K562 (cell line): ENCODE data around the gene TNFAIP3. TPM values are rescaled to one million over a fixed set of nuclear protein-coding genes. Genes with fewer than 3 reads are reported as not detected.
A peak's percentile ranks its signal among the peaks of the same experiment; 100 is the strongest.

Source experiments
- BCOR ChIP-seq: fragments of 450-650 bp; IDR thresholded peaks from 2 replicates; pipeline ENCODE4 v1.6.1; 2016
- CBFA2T3 ChIP-seq: fragments of 450-650 bp; IDR thresholded peaks from 2 replicates; pipeline ENCODE4 v1.6.1; 2017
- CC2D1A ChIP-seq: fragments of 450-650 bp; IDR thresholded peaks from 2 replicates; pipeline ENCODE4 v1.6.1; 2017; ENCODE audit warnings: mild to moderate bottlenecking
- DMBX1 ChIP-seq: fragments of 250-450 bp; sonication (Bioruptor Pico); IDR thresholded peaks from 2 replicates; pipeline ENCODE4 v1.8.0; 2022; ENCODE audit warnings: inconsistent platforms, mild to moderate bottlenecking, moderate library complexity, borderline replicate concordance
- DPF2 ChIP-seq: fragments of 450-650 bp; IDR thresholded peaks from 2 replicates; pipeline ENCODE4 v1.6.1; 2016
- KAT2B ChIP-seq: IDR thresholded peaks from one replicate; pipeline ENCODE4 v1.6.1; 2012; ENCODE audit warnings: low read depth, mild to moderate bottlenecking, control low read depth, inconsistent platforms, low read length, moderate library complexity
- POLR2AphosphoS5 ChIP-seq: IDR thresholded peaks from 2 replicates; pipeline ENCODE4 v1.6.1; 2011; ENCODE audit warnings: mild to moderate bottlenecking, low read depth, low read length, moderate library complexity; ENCODE audit not compliant: control insufficient read depth, insufficient read depth
- RFX1 ChIP-seq: fragments of 450-650 bp; IDR thresholded peaks from 2 replicates; pipeline ENCODE4 v1.6.1; 2016; ENCODE audit warnings: mild to moderate bottlenecking, moderate library complexity
- SMARCA4 ChIP-seq: fragments of 450-650 bp; IDR thresholded peaks from 2 replicates; pipeline ENCODE4 v1.6.1; 2016
- TCF3 ChIP-seq: sonication (generic); formaldehyde crosslinking; IDR thresholded peaks from 2 replicates; pipeline ENCODE4 v1.4.0; 2020; ENCODE audit warnings: mild to moderate bottlenecking, missing genetic modification reagents
- TRIM24 ChIP-seq, 2 experiments: fragments of 450-650 bp; IDR thresholded peaks; 2 replicates each; pipeline ENCODE4 v1.6.1; 2016
- ZNF121 ChIP-seq: sonication (generic); formaldehyde crosslinking; conservative IDR thresholded peaks from 2 replicates; pipeline ENCODE4 v1.8.0; 2022; ENCODE audit warnings: missing genetic modification reagents
- ZNF224 ChIP-seq: sonication (generic); formaldehyde crosslinking; IDR thresholded peaks from 2 replicates; pipeline ENCODE4 v1.8.0; 2022; ENCODE audit warnings: mild to moderate bottlenecking, missing genetic modification reagents
- ZNF311 ChIP-seq: fragments of 250-450 bp; sonication (Bioruptor Pico); IDR thresholded peaks from 2 replicates; pipeline ENCODE4 v1.4.0; 2020; ENCODE audit warnings: mild to moderate bottlenecking, moderate library complexity
- ZNF324 ChIP-seq: fragments of 250-450 bp; sonication (Bioruptor Pico); IDR thresholded peaks from 2 replicates; pipeline ENCODE4 v1.4.0; 2020; ENCODE audit warnings: mild to moderate bottlenecking
- ZNF717 ChIP-seq: fragments of 250-450 bp; sonication (Bioruptor Pico); IDR thresholded peaks from 2 replicates; pipeline ENCODE4 v1.5.0; 2021
- polyA plus RNA-seq, 8 experiments: library from polyadenylated mRNA; depleted of rRNA in 4 of 8; stranded (reverse) in 5 of 8; unstranded in 3 of 8; fragments of >200 nt; fragmentation: Nextera tagmentation in 2 of 8; fragmentation: Illumina TruSeq in 1 of 8; extraction: Ambion mirVana in 2 of 8; extraction: Trizol in 1 of 8; gene quantifications; 2 replicates each; pipeline versions ENCODE4 v1.2.1 to v1.2.3, GENCODE V29; 2011 to 2014; ENCODE audit warnings: inconsistent platforms in 1 of 8, missing spikeins in 1 of 8
- total RNA-seq, 7 experiments: library from RNA; depleted of rRNA in 6 of 7; stranded (reverse); fragments of >200 nt in 6 of 7; fragmentation: Illumina TruSeq in 2 of 7; extraction: Trizol in 2 of 7; gene quantifications; 2 replicates each; pipeline versions ENCODE4 v1.2.1 to v1.2.3, GENCODE V29; 2011 to 2021; ENCODE audit warnings: low replicate concordance in 1 of 7
- TF ChIP-seq, protein P1 (sequence below): fragments of 200-600 bp; sonication (generic); IDR thresholded peaks from one replicate; pipeline ENCODE4 v1.6.1; 2012; ENCODE audit warnings: mild to moderate bottlenecking, low read depth, low read length, inconsistent platforms
- TF ChIP-seq, protein P2 (sequence below): fragments of 200-800 bp; sonication (Bioruptor generic); IDR thresholded peaks from 2 replicates; pipeline ENCODE4 v1.6.1; 2017; ENCODE audit warnings: missing genetic modification characterization, missing compliant biosample characterization

Gene TNFAIP3
- total and polyA plus RNA-seq, 9 of the 15 experiments (the other 6 are each of a cell fraction or from before 2014, with no cell fraction given): 0.79 to 17.0 (median 6.4) TPM

DNA sequence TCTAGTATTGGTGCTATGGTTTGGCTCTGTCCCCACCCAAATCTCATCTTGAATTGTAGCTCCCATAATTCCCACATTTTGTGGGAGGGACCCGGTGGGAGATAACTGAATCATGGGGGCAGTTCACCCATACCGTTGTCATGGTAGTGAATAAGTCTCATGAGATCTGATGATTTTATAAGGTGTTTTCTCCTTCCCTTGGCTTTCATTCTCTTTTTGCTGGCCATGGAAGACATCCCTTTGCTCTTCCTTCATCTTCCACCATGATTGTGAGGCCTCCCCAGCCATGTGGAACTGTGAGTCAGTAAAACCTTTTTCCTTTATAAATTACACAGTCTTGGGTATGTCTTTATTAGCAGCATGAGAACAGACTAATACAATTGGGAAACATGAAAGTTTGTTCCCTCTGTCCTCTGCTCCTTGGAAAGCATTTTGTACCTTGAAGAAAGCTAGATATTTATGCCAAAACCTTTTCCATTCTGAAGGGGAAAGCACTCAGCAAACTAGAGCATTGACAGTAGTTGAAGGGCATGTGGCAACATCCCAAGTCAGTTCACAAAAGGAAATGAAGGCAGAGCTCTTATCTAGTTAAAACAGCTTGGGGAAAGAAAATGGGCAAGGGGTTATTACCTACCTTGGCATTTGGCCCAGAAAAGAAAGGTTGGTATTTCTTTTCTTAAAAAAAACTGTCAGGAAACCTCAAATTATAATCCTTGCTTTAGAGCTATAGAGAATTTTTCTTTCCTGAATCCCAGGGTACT is 10.7 kb upstream of the TNFAIP3 start (continued):
- TF ChIP-seq, protein P1, sequence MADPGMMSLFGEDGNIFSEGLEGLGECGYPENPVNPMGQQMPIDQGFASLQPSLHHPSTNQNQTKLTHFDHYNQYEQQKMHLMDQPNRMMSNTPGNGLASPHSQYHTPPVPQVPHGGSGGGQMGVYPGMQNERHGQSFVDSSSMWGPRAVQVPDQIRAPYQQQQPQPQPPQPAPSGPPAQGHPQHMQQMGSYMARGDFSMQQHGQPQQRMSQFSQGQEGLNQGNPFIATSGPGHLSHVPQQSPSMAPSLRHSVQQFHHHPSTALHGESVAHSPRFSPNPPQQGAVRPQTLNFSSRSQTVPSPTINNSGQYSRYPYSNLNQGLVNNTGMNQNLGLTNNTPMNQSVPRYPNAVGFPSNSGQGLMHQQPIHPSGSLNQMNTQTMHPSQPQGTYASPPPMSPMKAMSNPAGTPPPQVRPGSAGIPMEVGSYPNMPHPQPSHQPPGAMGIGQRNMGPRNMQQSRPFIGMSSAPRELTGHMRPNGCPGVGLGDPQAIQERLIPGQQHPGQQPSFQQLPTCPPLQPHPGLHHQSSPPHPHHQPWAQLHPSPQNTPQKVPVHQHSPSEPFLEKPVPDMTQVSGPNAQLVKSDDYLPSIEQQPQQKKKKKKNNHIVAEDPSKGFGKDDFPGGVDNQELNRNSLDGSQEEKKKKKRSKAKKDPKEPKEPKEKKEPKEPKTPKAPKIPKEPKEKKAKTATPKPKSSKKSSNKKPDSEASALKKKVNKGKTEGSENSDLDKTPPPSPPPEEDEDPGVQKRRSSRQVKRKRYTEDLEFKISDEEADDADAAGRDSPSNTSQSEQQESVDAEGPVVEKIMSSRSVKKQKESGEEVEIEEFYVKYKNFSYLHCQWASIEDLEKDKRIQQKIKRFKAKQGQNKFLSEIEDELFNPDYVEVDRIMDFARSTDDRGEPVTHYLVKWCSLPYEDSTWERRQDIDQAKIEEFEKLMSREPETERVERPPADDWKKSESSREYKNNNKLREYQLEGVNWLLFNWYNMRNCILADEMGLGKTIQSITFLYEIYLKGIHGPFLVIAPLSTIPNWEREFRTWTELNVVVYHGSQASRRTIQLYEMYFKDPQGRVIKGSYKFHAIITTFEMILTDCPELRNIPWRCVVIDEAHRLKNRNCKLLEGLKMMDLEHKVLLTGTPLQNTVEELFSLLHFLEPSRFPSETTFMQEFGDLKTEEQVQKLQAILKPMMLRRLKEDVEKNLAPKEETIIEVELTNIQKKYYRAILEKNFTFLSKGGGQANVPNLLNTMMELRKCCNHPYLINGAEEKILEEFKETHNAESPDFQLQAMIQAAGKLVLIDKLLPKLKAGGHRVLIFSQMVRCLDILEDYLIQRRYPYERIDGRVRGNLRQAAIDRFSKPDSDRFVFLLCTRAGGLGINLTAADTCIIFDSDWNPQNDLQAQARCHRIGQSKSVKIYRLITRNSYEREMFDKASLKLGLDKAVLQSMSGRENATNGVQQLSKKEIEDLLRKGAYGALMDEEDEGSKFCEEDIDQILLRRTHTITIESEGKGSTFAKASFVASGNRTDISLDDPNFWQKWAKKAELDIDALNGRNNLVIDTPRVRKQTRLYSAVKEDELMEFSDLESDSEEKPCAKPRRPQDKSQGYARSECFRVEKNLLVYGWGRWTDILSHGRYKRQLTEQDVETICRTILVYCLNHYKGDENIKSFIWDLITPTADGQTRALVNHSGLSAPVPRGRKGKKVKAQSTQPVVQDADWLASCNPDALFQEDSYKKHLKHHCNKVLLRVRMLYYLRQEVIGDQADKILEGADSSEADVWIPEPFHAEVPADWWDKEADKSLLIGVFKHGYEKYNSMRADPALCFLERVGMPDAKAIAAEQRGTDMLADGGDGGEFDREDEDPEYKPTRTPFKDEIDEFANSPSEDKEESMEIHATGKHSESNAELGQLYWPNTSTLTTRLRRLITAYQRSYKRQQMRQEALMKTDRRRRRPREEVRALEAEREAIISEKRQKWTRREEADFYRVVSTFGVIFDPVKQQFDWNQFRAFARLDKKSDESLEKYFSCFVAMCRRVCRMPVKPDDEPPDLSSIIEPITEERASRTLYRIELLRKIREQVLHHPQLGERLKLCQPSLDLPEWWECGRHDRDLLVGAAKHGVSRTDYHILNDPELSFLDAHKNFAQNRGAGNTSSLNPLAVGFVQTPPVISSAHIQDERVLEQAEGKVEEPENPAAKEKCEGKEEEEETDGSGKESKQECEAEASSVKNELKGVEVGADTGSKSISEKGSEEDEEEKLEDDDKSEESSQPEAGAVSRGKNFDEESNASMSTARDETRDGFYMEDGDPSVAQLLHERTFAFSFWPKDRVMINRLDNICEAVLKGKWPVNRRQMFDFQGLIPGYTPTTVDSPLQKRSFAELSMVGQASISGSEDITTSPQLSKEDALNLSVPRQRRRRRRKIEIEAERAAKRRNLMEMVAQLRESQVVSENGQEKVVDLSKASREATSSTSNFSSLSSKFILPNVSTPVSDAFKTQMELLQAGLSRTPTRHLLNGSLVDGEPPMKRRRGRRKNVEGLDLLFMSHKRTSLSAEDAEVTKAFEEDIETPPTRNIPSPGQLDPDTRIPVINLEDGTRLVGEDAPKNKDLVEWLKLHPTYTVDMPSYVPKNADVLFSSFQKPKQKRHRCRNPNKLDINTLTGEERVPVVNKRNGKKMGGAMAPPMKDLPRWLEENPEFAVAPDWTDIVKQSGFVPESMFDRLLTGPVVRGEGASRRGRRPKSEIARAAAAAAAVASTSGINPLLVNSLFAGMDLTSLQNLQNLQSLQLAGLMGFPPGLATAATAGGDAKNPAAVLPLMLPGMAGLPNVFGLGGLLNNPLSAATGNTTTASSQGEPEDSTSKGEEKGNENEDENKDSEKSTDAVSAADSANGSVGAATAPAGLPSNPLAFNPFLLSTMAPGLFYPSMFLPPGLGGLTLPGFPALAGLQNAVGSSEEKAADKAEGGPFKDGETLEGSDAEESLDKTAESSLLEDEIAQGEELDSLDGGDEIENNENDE: no peak
- TF ChIP-seq CBFA2T3 (peak; percentile 65; the same call in 1 of the 2 replicates), TCF3 (CRISPR knock-in tag) (peak; percentile 51), POLR2AphosphoS5 (no peak), ZNF311 (CRISPR knock-in tag) (no peak), ZNF324 (no peak), SMARCA4 (0 out of 2 replicates have a peak, but pooled peaks have one; percentile 48), ZNF224 (CRISPR knock-in tag) (no peak), DMBX1 (CRISPR knock-in tag) (peak; percentile 36; the same call in 1 of the 2 replicates), CC2D1A (peak; percentile 82), ZNF717 (CRISPR knock-in tag) (no peak), RFX1 (peak; percentile 23; the same call in 1 of the 2 replicates), ZNF121 (CRISPR knock-in tag) (no peak), BCOR (no peak), TRIM24 (IDR thresholded peaks at IDR 0.05) (peak; percentile 67 to 81), KAT2B (no peak), DPF2 (0 out of 2 replicates have a peak, but pooled peaks have one; percentile 38)
- TF ChIP-seq, protein P2, sequence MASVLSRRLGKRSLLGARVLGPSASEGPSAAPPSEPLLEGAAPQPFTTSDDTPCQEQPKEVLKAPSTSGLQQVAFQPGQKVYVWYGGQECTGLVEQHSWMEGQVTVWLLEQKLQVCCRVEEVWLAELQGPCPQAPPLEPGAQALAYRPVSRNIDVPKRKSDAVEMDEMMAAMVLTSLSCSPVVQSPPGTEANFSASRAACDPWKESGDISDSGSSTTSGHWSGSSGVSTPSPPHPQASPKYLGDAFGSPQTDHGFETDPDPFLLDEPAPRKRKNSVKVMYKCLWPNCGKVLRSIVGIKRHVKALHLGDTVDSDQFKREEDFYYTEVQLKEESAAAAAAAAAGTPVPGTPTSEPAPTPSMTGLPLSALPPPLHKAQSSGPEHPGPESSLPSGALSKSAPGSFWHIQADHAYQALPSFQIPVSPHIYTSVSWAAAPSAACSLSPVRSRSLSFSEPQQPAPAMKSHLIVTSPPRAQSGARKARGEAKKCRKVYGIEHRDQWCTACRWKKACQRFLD (CRISPR knock-in tag): no peak
